Measurements from ENCODE around the gene TSPAN18.

The TSPAN18 gene

DNA sequence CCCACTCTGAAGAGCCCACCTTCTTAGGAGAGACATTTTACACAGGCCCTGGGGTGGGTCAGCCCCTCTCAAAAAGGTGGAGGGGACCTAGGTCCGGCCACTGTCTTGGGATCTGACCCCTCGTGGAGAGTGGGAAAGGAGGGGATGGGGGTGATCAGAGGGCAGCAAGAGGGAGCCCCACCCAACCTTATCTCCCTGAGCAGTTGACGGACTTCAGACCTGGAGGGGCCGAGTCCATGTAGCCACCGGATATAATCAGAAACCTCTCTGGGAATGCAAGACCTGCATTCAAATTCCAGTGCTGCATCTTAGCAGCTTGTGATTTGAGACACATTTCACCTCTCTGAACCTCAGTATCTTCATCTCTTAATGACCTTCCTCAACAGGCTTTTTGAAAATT, 179.9 kb downstream of the TSPAN18 start:
- DNase-seq (ENCODE audit: low spot score), result no peak
- in situ Hi-C loops (cut with MboI; ENCODE audit: low sequenced_read_pairs, unreplicated experiment), result loop anchor here (25.0 kb wide), 1 partner anchor 619 kb away; no protein-coding TSS in a partner anchor
- TF ChIP-seq, protein P1, sequence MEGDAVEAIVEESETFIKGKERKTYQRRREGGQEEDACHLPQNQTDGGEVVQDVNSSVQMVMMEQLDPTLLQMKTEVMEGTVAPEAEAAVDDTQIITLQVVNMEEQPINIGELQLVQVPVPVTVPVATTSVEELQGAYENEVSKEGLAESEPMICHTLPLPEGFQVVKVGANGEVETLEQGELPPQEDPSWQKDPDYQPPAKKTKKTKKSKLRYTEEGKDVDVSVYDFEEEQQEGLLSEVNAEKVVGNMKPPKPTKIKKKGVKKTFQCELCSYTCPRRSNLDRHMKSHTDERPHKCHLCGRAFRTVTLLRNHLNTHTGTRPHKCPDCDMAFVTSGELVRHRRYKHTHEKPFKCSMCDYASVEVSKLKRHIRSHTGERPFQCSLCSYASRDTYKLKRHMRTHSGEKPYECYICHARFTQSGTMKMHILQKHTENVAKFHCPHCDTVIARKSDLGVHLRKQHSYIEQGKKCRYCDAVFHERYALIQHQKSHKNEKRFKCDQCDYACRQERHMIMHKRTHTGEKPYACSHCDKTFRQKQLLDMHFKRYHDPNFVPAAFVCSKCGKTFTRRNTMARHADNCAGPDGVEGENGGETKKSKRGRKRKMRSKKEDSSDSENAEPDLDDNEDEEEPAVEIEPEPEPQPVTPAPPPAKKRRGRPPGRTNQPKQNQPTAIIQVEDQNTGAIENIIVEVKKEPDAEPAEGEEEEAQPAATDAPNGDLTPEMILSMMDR (IDR thresholded peaks at IDR 0.05; ENCODE audit: borderline replicate concordance, control extremely low read depth, extremely low read depth, insufficient read depth, missing control alignments), result no peak

DNA sequence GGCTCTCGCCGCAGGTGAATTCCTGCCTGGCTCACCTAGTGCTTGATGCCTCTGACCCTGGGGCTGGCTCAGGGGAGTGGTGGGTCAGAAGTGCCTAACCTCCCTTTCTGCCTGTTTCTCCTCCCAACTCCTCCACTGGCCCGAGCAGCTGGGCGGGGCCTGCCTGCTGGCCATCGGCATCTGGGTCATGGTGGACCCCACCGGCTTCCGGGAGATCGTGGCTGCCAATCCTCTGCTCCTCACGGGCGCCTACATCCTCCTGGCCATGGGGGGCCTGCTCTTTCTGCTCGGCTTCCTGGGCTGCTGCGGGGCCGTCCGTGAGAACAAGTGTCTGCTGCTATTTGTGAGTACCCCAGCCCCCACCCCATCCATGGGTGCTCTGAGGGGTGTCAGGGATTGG, 182.8 kb downstream of the TSPAN18 start:
- no peak for DNase-seq (ENCODE audit: low spot score)
- in situ Hi-C loops (cut with MboI; ENCODE audit: low sequenced_read_pairs, unreplicated experiment), result loop anchor here (25.0 kb wide), 1 partner anchor 622 kb away; no protein-coding TSS in a partner anchor
- TF ChIP-seq, protein P1 (IDR thresholded peaks at IDR 0.05; ENCODE audit: borderline replicate concordance, control extremely low read depth, extremely low read depth, insufficient read depth, missing control alignments), result no peak

DNA sequence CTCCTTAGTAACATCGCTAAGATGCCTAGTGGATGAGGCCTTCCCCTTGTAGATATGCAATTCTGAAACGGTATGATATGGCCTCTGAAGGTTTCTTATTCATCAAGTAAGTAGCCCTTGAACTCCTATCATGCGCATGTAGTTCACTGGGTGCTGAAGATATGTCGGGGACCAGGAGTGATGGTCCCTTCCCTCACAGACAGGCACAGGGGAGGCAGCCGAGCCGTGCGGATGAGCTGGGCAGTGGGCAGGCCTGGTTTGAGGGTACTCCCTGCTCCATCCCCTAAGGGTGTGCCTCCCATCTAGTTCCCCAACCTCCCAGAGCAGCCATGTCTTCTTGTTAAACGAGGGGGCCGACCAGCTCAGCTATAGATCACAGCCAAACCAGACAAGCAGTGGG, 183.8 kb downstream of the TSPAN18 start:
- in situ Hi-C loops (cut with MboI; ENCODE audit: low sequenced_read_pairs, unreplicated experiment), result loop anchor here (10.0 to 25.0 kb wide), 3 partner anchors 186 to 623 kb away; partner anchors contain the start of gene TSPAN18
- DNase-seq (ENCODE audit: low spot score), result no peak
- TF ChIP-seq, protein P1 (IDR thresholded peaks at IDR 0.05; ENCODE audit: borderline replicate concordance, control extremely low read depth, extremely low read depth, insufficient read depth, missing control alignments), result no peak

DNA sequence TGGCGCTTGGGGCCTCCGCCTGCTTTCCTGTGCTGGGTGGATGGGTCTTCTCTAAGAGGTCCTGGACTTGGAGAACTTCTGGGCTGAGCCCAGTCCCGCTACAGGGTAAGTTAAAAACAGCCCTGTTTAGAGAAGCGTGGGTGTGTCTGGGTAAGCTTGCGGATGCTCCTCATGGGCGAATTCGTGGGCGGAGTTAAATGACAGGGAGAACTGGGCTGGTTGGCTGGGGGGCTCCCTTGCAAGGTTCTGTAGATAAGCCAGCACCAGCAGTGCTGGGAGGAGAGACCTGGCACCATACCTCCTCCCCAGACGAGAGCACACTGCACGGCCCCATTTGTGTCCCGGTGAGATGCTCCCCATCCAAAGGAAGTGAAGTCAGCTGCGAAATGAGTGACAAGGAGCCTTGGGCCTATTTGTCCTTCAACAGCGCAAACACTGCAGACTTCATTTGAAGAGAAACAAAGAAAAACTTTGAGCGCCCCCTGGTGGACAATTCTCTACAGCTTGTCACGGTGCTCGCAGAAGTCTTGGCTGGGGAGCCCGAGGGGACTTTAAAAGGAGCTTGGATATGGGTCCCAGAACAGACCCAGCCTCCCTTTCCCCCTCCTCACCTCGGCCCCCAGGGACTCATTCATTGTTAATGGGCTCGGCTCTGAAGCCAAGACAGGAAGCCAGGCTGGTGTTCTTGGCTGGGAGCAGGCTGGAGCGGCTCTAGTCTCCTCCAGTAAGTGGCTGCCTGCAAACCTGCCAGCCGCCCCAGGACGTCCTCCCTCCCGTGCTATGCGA, 184.5 kb downstream of the TSPAN18 start:
- in situ Hi-C loops (cut with MboI; ENCODE audit: low sequenced_read_pairs, unreplicated experiment), result loop anchor here (10.0 to 25.0 kb wide), 3 partner anchors 186 to 624 kb away; partner anchors contain the start of gene TSPAN18
- peak; percentile 89 for DNase-seq (ENCODE audit: low spot score)
- TF ChIP-seq, protein P1 (IDR thresholded peaks at IDR 0.05; ENCODE audit: borderline replicate concordance, control extremely low read depth, extremely low read depth, insufficient read depth, missing control alignments), result peak; percentile 70

DNA sequence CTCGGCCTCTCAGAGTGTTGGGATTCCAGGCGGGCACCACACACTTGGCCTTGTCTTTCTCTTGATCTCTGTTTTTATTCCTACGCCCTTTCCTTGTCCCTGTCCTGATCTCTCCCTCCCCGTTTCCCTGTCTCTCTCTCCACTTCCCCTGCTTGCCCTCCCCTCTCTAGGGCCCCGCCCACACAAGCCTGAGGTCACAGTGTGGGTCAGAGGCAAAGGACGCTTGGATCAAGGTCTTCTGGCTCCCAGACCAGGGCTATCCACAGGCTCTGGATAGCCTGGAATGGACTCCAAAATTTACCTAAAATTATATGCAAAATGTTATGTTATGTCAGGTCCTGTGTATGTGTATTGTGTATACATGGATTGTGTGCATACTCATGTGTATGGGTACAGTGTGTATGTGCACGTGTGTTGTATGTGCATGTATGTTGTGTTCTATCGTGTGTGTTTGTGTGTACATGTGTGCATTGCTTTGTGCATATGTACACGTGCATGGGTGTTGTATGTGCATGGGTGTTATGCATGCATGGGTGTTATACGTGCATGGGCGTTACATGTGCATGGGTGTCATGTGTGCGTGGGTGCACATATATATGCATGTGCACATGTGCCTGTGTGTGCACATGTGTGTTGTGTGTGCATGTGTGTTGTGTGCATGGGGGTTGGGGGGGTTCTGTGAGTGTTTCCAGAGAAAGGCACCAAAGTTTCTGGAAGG, 185.7 kb downstream of the TSPAN18 start:
- in situ Hi-C loops (cut with MboI; ENCODE audit: low sequenced_read_pairs, unreplicated experiment), result loop anchor here (10.0 to 25.0 kb wide), 3 partner anchors 188 to 625 kb away; partner anchors contain the start of gene TSPAN18
- TF ChIP-seq, protein P1 (IDR thresholded peaks at IDR 0.05; ENCODE audit: borderline replicate concordance, control extremely low read depth, extremely low read depth, insufficient read depth, missing control alignments), result no peak
- no peak for DNase-seq (ENCODE audit: low spot score)

DNA sequence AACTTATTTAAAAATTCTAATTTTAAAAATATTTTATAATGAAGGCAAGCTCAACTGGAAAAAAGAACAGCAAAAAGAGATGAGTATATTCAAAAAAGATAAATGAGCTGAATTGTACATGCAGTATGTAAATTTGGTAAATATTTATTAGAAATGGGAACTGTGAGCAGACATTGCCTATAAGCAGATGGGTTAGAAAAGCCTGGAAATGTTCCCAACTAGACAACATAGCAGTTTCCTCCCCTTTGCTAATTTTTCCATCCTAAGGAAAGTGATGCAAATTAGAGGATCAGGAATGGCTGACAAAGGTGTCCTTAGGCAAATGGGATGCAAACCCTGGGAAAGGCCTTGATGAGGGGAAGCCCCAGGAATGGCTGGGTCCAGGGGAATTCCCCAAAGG, 186.7 kb downstream of the TSPAN18 start:
- DNase-seq (ENCODE audit: low spot score), result no peak
- in situ Hi-C loops (cut with MboI; ENCODE audit: low sequenced_read_pairs, unreplicated experiment), result loop anchor here (10.0 to 25.0 kb wide), 3 partner anchors 189 to 626 kb away; partner anchors contain the start of gene TSPAN18
- TF ChIP-seq, protein P1 (IDR thresholded peaks at IDR 0.05; ENCODE audit: borderline replicate concordance, control extremely low read depth, extremely low read depth, insufficient read depth, missing control alignments), result no peak

All from GM13976 (cell line).